NOMO-1 treated with DMSO at 0.1 percent for 48 hours (cell line): ENCODE data around the gene TMEM82.
A peak's percentile ranks its signal among the peaks of the same experiment; 100 is the strongest.
"Not testable (repeated sequence)": the region's sequence is repeated elsewhere in the genome, so short reads cannot be mapped to it uniquely, and the experiment has no call there.

ENCODE experiments used
- DNase-seq: peaks from one replicate; lab custom pipeline; 2025; ENCODE audit not compliant: unreplicated experiment; lab: John Stamatoyannopoulos, UW

Gene TMEM82

GRCh38 chr1:15742339-15742801 lies at the start of gene TMEM82:
Gene TMEM82, plus strand, starts transcription at chr1:15742499. Its CDS starts 61 bp downstream, at chr1:15742560.
- no peak for DNase-seq

GRCh38 chr1:15693371-15693770 lies 48.9 kb upstream of the TMEM82 start:
- DNase-seq: no peak

- DNase-seq: peak; percentile 89
Measured at GRCh38 chr1:15696956-15697521, 45.3 kb upstream of the TMEM82 start.

GRCh38 chr1:15698201-15698600 lies 44.1 kb upstream of the TMEM82 start:
- DNase-seq: no peak

- not testable (repeated sequence) for DNase-seq
Measured at GRCh38 chr1:15699321-15699720, 43.0 kb upstream of the TMEM82 start.

GRCh38 chr1:15700508-15700907 lies 41.8 kb upstream of the TMEM82 start:
- DNase-seq: no peak

- no peak for DNase-seq
Measured at GRCh38 chr1:15701784-15702183, 40.5 kb upstream of the TMEM82 start.

- DNase-seq: no peak
Measured at GRCh38 chr1:15702722-15703550, 39.4 kb upstream of the TMEM82 start.

- DNase-seq: no peak
Measured at GRCh38 chr1:15703562-15703961, 38.7 kb upstream of the TMEM82 start.

GRCh38 chr1:15704526-15705183 lies 37.6 kb upstream of the TMEM82 start:
- DNase-seq: no peak

- no peak for DNase-seq
Measured at GRCh38 chr1:15705184-15705566, 37.1 kb upstream of the TMEM82 start.

- DNase-seq: no peak
Measured at GRCh38 chr1:15706751-15707150, 35.5 kb upstream of the TMEM82 start.

- no peak for DNase-seq
Measured at GRCh38 chr1:15707239-15707925, 34.9 kb upstream of the TMEM82 start.

GRCh38 chr1:15708486-15709137 lies 33.7 kb upstream of the TMEM82 start:
- no peak for DNase-seq

- no peak for DNase-seq
Measured at GRCh38 chr1:15709226-15709625, 33.1 kb upstream of the TMEM82 start.

- DNase-seq: no peak
Measured at GRCh38 chr1:15712168-15712567, 30.1 kb upstream of the TMEM82 start.

GRCh38 chr1:15714406-15715136 lies 27.7 kb upstream of the TMEM82 start:
- DNase-seq: no peak

GRCh38 chr1:15717418-15718125 lies 24.7 kb upstream of the TMEM82 start:
- DNase-seq: no peak

GRCh38 chr1:15718199-15718601 lies 24.1 kb upstream of the TMEM82 start:
- no peak for DNase-seq
